Immature natural killer cell (primary cell): ENCODE results near the gene CACYBP. TPM values are rescaled to one million over a fixed set of nuclear protein-coding genes. Genes with fewer than 3 reads are reported as not detected.
"Not testable (repeated sequence)": the region's sequence is repeated elsewhere in the genome, so short reads cannot be mapped to it uniquely, and the experiment has no call there.

Experiments
- DNase-seq, 3 donors: peaks; one replicate each; pipeline ENCODE4 v3.0.0; 2022; ENCODE audit warnings: mixed read lengths in 1 of 3
- H3K27ac Mint-ChIP-seq, 6 donors: one replicate each; pipeline ENCODE4 v1.8.0; 2020; ENCODE audit warnings: mixed read lengths in 6 of 6, mild to moderate bottlenecking in 5 of 6, inconsistent platforms in 4 of 6, moderate library complexity in 3 of 6
- H3K27me3 Mint-ChIP-seq, 3 donors: one replicate each; pipeline ENCODE4 v1.8.0; 2020 to 2021; ENCODE audit warnings: low read depth in 3 of 3, mild to moderate bottlenecking in 3 of 3, mixed read lengths in 3 of 3, moderate library complexity in 3 of 3, inconsistent platforms in 1 of 3
- H3K36me3 Mint-ChIP-seq, 3 donors: one replicate each; pipeline ENCODE4 v1.8.0; 2020; ENCODE audit warnings: mixed read lengths in 3 of 3, inconsistent platforms in 2 of 3, mild to moderate bottlenecking in 2 of 3
- H3K4me1 Mint-ChIP-seq, 2 donors: one replicate each; pipeline ENCODE4 v1.8.0; 2020; ENCODE audit warnings: inconsistent platforms in 2 of 2, mild to moderate bottlenecking in 2 of 2, mixed read lengths in 2 of 2, moderate library complexity in 1 of 2
- H3K4me3 Mint-ChIP-seq, 5 donors: one replicate each; pipeline ENCODE4 v1.8.0; 2020; ENCODE audit warnings: mild to moderate bottlenecking in 5 of 5, mixed read lengths in 5 of 5, inconsistent platforms in 3 of 5, moderate library complexity in 3 of 5
- H3K9me3 Mint-ChIP-seq, 6 donors: one replicate each; pipeline ENCODE4 v1.8.0; 2020; ENCODE audit warnings: mild to moderate bottlenecking in 6 of 6, mixed read lengths in 6 of 6, inconsistent platforms in 4 of 6, moderate library complexity in 3 of 6
- polyA plus RNA-seq, 3 donors: library from polyadenylated mRNA; unstranded; fragments of 300-500 nt; fragmentation: Illumina TruSeq; gene quantifications; one replicate each; pipeline ENCODE4 v1.2.3, GENCODE V29; 2021

The CACYBP gene
- polyA plus RNA-seq, 3 donors from 2014 or later = 131 to 160 (median 135) TPM

GRCh38 chr1:175002910-175003517 lies 3.3 kb downstream of the CACYBP start:
- peaks cover 0 to 3% (median 0%) of the 10 kb centered on the region in 3 donors for H3K36me3 Mint-ChIP-seq
- DNase-seq = no peak
- H3K4me3 Mint-ChIP-seq = no peak overlapping the region
- H3K27ac Mint-ChIP-seq = peak overlapping the region in 3 of 6 donors; percentile 25 to 54 (median 42)
- H3K9me3 Mint-ChIP-seq = no peaks in the 10 kb centered on the region
- peaks cover 32 to 55% of the 10 kb centered on the region in 2 donors for H3K4me1 Mint-ChIP-seq
- H3K27me3 Mint-ChIP-seq = peaks cover 0 to 4% (median 0%) of the 10 kb centered on the region in 3 donors

GRCh38 chr1:175003521-175003920 lies 3.8 kb downstream of the CACYBP start:
- Mint-ChIP-seq H3K9me3 (no peaks in the 10 kb centered on the region), H3K4me3 (no peak overlapping the region), H3K36me3 (peaks cover 0 to 8% (median 0%) of the 10 kb centered on the region in 3 donors), H3K27ac (peak overlapping the region in 3 of 6 donors; percentile 11 to 62 (median 25)), H3K27me3 (peaks cover 0 to 4% (median 0%) of the 10 kb centered on the region in 3 donors), H3K4me1 (peaks cover 32 to 55% of the 10 kb centered on the region in 2 donors)
- no peak for DNase-seq

DNA sequence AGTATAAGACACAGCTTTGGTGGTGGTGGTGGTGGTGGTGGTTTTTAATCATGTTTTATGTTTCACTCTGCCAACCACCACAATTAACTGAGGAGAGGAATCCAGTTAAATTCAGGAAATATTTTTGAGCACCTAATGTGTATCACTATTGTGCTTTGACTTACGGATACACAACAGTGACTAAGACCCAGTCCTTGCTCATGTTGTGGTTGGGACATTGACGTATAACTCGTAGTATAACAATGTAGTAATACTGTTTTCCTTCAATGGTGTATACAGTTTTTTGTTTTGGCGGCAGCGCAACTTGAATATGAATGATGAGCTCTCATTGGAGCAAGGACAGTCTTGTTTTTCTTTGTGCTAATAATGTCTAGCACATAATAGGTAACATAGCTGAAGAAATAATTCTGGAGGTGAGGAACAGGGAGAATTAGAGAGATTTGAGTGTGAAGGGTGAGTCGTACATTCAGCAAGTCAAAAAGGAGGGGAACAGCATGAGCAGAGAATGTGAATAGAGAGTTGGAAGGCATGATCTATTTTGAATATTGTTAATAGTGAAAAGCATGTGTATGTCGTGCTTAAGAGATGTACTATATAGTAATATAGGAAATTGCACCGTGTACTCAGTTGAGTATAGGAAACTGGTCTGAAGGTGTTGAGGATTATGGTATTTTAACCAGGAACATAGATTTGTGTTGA lies 5.5 kb downstream of the CACYBP start:
- DNase-seq = no peak
- peaks cover 0 to 4% (median 0%) of the 10 kb centered on the region in 3 donors for H3K27me3 Mint-ChIP-seq
- peaks cover 5 to 18% (median 5%) of the 10 kb centered on the region in 3 donors for H3K36me3 Mint-ChIP-seq
- peak overlapping the region in 1 of 6 donors; percentile 59 for H3K27ac Mint-ChIP-seq
- no peak overlapping the region for H3K4me3 Mint-ChIP-seq
- H3K9me3 Mint-ChIP-seq = no peaks in the 10 kb centered on the region
- H3K4me1 Mint-ChIP-seq = peaks cover 31 to 59% of the 10 kb centered on the region in 2 donors

- H3K9me3 Mint-ChIP-seq = no peaks in the 10 kb centered on the region
- H3K4me3 Mint-ChIP-seq = no peak overlapping the region
- H3K27me3 Mint-ChIP-seq = no peaks in the 10 kb centered on the region
- peak overlapping the region in 1 of 6 donors; percentile 5 for H3K27ac Mint-ChIP-seq
- no peak for DNase-seq
- peaks cover 15 to 47% (median 16%) of the 10 kb centered on the region in 3 donors for H3K36me3 Mint-ChIP-seq
- peaks cover 1 to 17% of the 10 kb centered on the region in 2 donors for H3K4me1 Mint-ChIP-seq
Observed at GRCh38 chr1:175009532-175009931, 9.8 kb downstream of the CACYBP start.

GRCh38 chr1:175013445-175013844 lies 13.7 kb downstream of the CACYBP start:
- Mint-ChIP-seq H3K27ac (peak overlapping the region in 4 of 6 donors; percentile 0 to 38 (median 14)), H3K4me1 (peaks cover 1 to 15% of the 10 kb centered on the region in 2 donors), H3K27me3 (no peaks in the 10 kb centered on the region), H3K9me3 (no peaks in the 10 kb centered on the region), H3K4me3 (no peak overlapping the region), H3K36me3 (peaks cover 25 to 53% (median 29%) of the 10 kb centered on the region in 3 donors)
- no peak for DNase-seq

GRCh38 chr1:175015243-175015642 lies 15.5 kb downstream of the CACYBP start:
- Mint-ChIP-seq H3K36me3 (peaks cover 20 to 45% (median 27%) of the 10 kb centered on the region in 3 donors), H3K4me1 (peaks cover 1 to 10% of the 10 kb centered on the region in 2 donors), H3K27ac (peak overlapping the region in 3 of 6 donors; percentile 15 to 70 (median 30)), H3K27me3 (no peaks in the 10 kb centered on the region), H3K4me3 (no peak overlapping the region), H3K9me3 (no peaks in the 10 kb centered on the region)
- no peak for DNase-seq

- no peak for DNase-seq
- Mint-ChIP-seq H3K4me3 (no peak overlapping the region), H3K27me3 (peaks cover 4 to 16% (median 8%) of the 10 kb centered on the region in 3 donors), H3K4me1 (peaks cover 26 to 42% of the 10 kb centered on the region in 2 donors), H3K27ac (no peak overlapping the region), H3K36me3 (peaks cover 9 to 20% (median 20%) of the 10 kb centered on the region in 3 donors), H3K9me3 (peaks cover 0 to under 1% (median 0%) of the 10 kb centered on the region in 6 donors)
Observed at GRCh38 chr1:175019524-175019923, 19.8 kb downstream of the CACYBP start.

DNA sequence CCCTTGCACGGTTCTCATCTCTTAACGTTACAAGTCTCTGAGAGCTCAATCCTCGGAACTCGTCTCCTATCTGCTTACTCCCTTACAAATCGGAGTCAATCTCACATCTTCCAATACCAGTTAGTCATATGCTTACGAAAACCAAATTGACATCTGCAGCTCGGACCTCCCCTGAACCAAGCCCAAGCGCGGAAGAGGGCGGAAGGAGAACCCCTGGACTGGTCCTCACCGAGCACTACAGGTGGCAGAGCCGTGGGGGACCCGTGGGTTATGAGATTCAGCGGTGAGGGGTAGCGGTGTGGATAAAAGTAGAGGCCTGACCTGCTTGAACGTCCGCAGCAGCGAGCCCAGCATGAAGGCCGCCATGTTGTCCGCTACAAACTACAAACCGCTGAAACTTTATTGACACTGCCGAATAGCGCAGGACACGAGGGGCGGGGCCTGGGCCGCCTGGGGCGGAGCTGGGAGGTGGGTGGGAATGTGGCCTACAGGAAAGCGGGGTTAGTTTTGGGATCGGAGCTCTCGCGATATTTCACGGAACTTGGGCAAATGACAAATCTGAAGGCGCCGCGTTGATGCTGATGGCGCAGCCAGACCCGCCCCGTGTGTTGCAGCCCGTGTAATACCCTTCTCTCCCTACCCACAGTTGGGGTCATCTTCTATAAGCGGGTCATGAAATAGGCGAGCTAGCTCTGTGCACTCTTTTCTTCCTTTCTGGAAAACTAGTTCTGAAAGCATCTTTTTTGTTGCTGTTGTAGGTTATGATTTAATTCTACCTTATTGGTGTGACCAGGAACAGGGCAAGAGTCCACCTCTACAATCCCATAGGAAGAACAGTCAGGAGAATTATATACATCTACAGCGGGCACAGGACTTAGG lies 23.5 kb downstream of the CACYBP start, which contains the start of gene MRPS14:
Gene MRPS14 (minus strand): TSS at position 383 of the 879 bp plus-strand sequence. CDS start 17 bp downstream, at position 366.
- Mint-ChIP-seq H3K36me3 (peaks cover 0 to 8% (median 7%) of the 10 kb centered on the region in 3 donors), H3K27me3 (peaks cover 4 to 16% (median 8%) of the 10 kb centered on the region in 3 donors), H3K4me3 (peak within 1 kb of the TSS; percentile 91 to 98 (median 96)), H3K4me1 (peaks cover 27 to 32% of the 10 kb centered on the region in 2 donors), H3K9me3 (peaks cover 0 to 5% (median 0%) of the 10 kb centered on the region in 6 donors), H3K27ac (peak within 1 kb of the TSS; percentile 93 to 99 (median 96))
- DNase-seq = peak; percentile 97 to 98 (median 97)

GRCh38 chr1:175023922-175024242 lies 24.1 kb downstream of the CACYBP start:
- H3K36me3 Mint-ChIP-seq, DNase-seq, H3K9me3 Mint-ChIP-seq: not testable (repeated sequence)
- peak overlapping the region; percentile 91 to 98 (median 96) for H3K4me3 Mint-ChIP-seq
- peaks cover 27 to 32% of the 10 kb centered on the region in 2 donors for H3K4me1 Mint-ChIP-seq
- H3K27ac Mint-ChIP-seq = peak overlapping the region; percentile 93 to 99 (median 96)
- H3K27me3 Mint-ChIP-seq = peaks cover 4 to 16% (median 8%) of the 10 kb centered on the region in 3 donors

DNA sequence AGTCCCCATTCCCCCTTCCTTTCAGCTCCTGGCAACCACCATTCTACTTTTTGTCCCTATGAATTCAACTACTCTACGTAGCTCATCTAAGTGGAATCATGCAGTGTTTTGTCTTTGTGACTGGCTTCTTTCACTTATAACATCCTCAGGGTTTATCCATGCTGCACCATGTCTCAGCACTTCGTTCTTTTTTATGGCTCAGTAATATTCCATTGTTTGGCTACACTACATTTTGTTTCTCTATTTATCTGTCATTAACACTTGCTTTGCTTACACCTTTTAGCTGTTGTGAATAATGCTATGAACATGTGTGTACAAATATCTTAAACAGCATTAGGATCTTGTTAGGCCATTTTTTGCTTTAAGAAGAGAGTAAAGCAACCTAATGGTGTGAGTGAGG lies 25.0 kb downstream of the CACYBP start:
- no peak for DNase-seq
- Mint-ChIP-seq H3K9me3 (peaks cover 0 to 5% (median 0%) of the 10 kb centered on the region in 6 donors), H3K27me3 (peaks cover 10 to 23% (median 13%) of the 10 kb centered on the region in 3 donors), H3K27ac (peak overlapping the region; percentile 77 to 99 (median 94)), H3K4me3 (peak overlapping the region; percentile 38 to 98 (median 62)), H3K36me3 (peaks cover 0 to 4% (median 3%) of the 10 kb centered on the region in 3 donors), H3K4me1 (peaks cover 34 to 39% of the 10 kb centered on the region in 2 donors)

GRCh38 chr1:175033953-175034352 lies 34.2 kb downstream of the CACYBP start:
- Mint-ChIP-seq H3K36me3 (no peaks in the 10 kb centered on the region), H3K9me3 (no peaks in the 10 kb centered on the region), H3K4me1 (peaks cover 9 to 10% of the 10 kb centered on the region in 2 donors), H3K27ac (no peak overlapping the region), H3K4me3 (no peak overlapping the region), H3K27me3 (peaks cover 7 to 17% (median 12%) of the 10 kb centered on the region in 3 donors)
- DNase-seq = no peak

DNA sequence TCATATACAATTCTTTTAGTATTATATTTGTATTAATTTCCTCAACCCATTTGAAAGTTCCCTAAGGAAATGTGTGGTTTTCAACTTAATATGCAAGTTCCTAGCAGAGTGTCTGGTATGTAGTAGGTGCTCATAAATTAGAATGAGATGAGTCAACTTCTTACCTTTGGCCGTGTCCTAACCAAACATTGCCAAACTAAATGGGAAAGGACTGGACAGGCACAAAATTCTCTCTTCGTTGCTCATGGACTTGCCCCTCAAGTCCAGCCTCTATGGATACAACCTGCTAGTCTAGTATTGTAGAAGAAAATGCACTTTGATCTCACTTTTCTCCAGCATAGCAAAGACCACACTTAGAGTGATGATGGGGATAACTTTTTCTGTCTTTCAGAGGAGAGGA lies 35.0 kb downstream of the CACYBP start:
- Mint-ChIP-seq H3K27ac (no peak overlapping the region), H3K4me3 (no peak overlapping the region), H3K36me3 (no peaks in the 10 kb centered on the region), H3K9me3 (no peaks in the 10 kb centered on the region), H3K27me3 (peaks cover 1 to 10% (median 5%) of the 10 kb centered on the region in 3 donors), H3K4me1 (peaks cover 2 to 3% of the 10 kb centered on the region in 2 donors)
- no peak for DNase-seq

DNA sequence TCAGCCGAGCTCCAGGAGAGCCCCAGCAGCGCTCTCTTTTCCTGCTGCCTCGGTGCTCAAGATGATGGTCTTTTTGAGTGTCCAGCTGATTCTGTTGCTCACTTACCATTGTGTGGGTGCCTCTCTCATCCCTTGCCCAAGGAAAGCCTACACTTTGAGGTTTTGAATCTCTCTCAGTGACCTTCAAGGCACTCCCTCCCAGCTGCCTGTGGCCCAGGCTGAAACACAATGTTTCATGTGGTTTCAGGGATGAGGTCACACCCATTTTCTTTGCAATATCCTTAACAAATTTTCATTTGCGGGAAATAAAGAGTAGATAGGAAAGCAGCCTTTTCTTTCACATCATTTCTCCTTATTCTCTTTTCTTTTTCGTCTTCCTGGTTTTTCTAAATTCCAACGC lies 36.1 kb downstream of the CACYBP start:
- Mint-ChIP-seq H3K4me1 (no peaks in the 10 kb centered on the region), H3K27ac (no peak overlapping the region), H3K9me3 (no peaks in the 10 kb centered on the region), H3K4me3 (no peak overlapping the region), H3K36me3 (no peaks in the 10 kb centered on the region), H3K27me3 (peaks cover under 1 to 8% (median 2%) of the 10 kb centered on the region in 3 donors)
- no peak for DNase-seq
